Measurements from ENCODE around the gene SLC35D3. TPM values are rescaled to one million over a fixed set of nuclear protein-coding genes. Genes with fewer than 3 reads are reported as not detected.

Gene SLC35D3, protein sequence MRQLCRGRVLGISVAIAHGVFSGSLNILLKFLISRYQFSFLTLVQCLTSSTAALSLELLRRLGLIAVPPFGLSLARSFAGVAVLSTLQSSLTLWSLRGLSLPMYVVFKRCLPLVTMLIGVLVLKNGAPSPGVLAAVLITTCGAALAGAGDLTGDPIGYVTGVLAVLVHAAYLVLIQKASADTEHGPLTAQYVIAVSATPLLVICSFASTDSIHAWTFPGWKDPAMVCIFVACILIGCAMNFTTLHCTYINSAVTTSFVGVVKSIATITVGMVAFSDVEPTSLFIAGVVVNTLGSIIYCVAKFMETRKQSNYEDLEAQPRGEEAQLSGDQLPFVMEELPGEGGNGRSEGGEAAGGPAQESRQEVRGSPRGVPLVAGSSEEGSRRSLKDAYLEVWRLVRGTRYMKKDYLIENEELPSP
- total RNA-seq (2021; ENCODE audit: unreplicated experiment), result not detected
- not detected in 2 replicates for polyA plus RNA-seq (2012)
- Bru-seq, nascent RNA, result percentile 22 among the genes with signal in this experiment
- percentile 25 among the genes with signal in this experiment for BruChase-seq, experiment 1, labeled RNA remaining after a 6-hour chase
- percentile 23 among the genes with signal in this experiment for BruChase-seq, experiment 2, labeled RNA remaining after a 2-hour chase
- long read RNA-seq, result 0 reads

DNA sequence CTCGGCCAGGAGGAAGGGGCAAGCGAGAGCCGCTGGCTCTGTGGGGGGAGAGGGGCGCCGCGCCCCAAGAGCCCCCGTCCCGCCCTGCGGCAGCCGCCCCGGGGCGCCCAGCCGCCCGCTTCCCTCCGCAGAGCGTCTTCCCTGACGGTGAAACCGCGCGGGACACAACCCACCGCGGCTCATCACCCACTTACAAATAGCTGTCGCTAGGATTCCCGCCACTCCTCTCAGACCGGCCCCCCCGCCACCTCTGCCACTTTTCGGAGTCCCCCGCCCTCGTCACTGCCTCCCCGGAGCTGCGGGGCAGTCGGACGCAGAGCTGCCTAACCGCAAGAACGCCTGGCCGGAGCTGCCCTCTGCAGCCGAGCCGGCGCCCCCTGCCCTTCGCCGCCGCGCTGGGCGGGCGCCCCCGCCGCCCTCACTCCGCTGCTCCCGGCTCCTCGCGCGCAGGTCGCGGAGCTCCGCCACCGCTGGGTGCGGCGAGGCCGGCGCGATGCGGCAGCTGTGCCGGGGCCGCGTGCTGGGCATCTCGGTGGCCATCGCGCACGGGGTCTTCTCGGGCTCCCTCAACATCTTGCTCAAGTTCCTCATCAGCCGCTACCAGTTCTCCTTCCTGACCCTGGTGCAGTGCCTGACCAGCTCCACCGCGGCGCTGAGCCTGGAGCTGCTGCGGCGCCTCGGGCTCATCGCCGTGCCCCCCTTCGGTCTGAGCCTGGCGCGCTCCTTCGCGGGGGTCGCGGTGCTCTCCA, at the start of gene SLC35D3:
Gene SLC35D3, plus strand, starts transcription at position 366 of the 749 bp plus-strand sequence. Its CDS starts 128 bp downstream, at position 494.
- Histone ChIP-seq H3K27me3 (ENCODE audit: insufficient read depth, low read length) (no peaks in the 10 kb centered on the region), H2AFZ (ENCODE audit: low read depth, low read length, poor library complexity, severe bottlenecking) (no peak within 1 kb of the TSS), H3K4me3 (replicated peaks in 1 of 2; ENCODE audit: low read depth in 1 of 2, low read length in 2 of 2) (no peak within 1 kb of the TSS), H3K9ac (ENCODE audit: low read length) (no peak within 1 kb of the TSS), H3K27ac (ENCODE audit: low read depth, low read length) (no peak within 1 kb of the TSS), H3K4me1 (ENCODE audit: control insufficient read depth in 1 of 2, insufficient read depth in 2 of 2, low read length in 2 of 2) (no peaks in the 10 kb centered on the region), H3K9me3 (ENCODE audit: control insufficient read depth in 1 of 2, insufficient read depth in 1 of 2, low read depth in 1 of 2, low read length in 2 of 2) (no peaks in the 10 kb centered on the region), H3K4me2 (ENCODE audit: low read length) (no peak within 1 kb of the TSS), H3K79me2 (ENCODE audit: insufficient read depth, low read length) (no peaks in the 10 kb centered on the region), H4K20me1 (ENCODE audit: insufficient read depth) (no peaks in the 10 kb centered on the region), H3K36me3 (ENCODE audit: control insufficient read depth in 1 of 2, insufficient read depth in 2 of 2, low read length in 2 of 2) (no peaks in the 10 kb centered on the region), H3K9me2 (ENCODE audit: insufficient read depth) (no peaks in the 10 kb centered on the region)
- ATAC-seq (no peak), DNase-seq (ENCODE audit: low read depth, low spot score) (no peak)
- TF ChIP-seq SRF (IDR thresholded peaks at IDR 0.05; ENCODE audit: low read depth), result no peak
- TF ChIP-seq, protein P1, sequence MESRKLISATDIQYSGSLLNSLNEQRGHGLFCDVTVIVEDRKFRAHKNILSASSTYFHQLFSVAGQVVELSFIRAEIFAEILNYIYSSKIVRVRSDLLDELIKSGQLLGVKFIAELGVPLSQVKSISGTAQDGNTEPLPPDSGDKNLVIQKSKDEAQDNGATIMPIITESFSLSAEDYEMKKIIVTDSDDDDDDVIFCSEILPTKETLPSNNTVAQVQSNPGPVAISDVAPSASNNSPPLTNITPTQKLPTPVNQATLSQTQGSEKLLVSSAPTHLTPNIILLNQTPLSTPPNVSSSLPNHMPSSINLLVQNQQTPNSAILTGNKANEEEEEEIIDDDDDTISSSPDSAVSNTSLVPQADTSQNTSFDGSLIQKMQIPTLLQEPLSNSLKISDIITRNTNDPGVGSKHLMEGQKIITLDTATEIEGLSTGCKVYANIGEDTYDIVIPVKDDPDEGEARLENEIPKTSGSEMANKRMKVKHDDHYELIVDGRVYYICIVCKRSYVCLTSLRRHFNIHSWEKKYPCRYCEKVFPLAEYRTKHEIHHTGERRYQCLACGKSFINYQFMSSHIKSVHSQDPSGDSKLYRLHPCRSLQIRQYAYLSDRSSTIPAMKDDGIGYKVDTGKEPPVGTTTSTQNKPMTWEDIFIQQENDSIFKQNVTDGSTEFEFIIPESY (IDR thresholded peaks at IDR 0.05; ENCODE audit: extremely low read depth, insufficient replicate concordance, low read length), result no peak
- intact Hi-C loops (cut with micrococcal nuclease), result no loop called here
- no TSS peak for BruUV-seq (replicated peaks)
- POLR2A ChIA-PET, result no interaction called here
- CTCF ChIA-PET, result no interaction called here
- RAD21 ChIA-PET (ENCODE audit: low non-redundant PET in 1 of 2, low total read pairs in 2 of 2, uncharacterized antibody in 2 of 2, unreplicated experiment in 2 of 2), result no interaction called here

DNA sequence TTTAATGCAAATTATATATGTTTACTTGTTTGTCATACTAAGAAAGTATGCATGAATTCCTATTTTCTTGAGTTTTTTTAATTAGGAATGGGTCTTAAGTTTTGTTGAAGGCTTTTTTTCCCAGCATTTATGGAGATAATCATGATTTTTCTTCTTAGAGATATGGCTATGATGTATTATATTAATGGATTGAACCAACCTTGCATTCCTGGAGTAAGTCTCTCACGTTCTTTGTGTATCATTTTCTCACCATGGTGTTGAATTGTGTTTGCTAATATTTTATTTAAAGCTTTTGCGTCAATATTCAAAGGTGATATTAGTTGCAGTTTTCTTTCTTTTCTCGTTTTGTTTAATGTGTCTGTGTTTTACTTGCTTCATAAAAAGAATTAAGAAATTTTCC, 48.4 kb upstream of the SLC35D3 start:
- no TSS peak for BruUV-seq (replicated peaks)
- ChIA-PET POLR2A (no interaction called here), RAD21 (ENCODE audit: low non-redundant PET in 1 of 2, low total read pairs in 2 of 2, uncharacterized antibody in 2 of 2, unreplicated experiment in 2 of 2) (no interaction called here)
- TF ChIP-seq, protein P2, sequence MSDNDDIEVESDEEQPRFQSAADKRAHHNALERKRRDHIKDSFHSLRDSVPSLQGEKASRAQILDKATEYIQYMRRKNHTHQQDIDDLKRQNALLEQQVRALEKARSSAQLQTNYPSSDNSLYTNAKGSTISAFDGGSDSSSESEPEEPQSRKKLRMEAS (IDR thresholded peaks at IDR 0.05), result no peak
- TF ChIP-seq SIN3A (IDR thresholded peaks at IDR 0.05; ENCODE audit: low read depth), result no peak
- no peak for TF ChIP-seq POLR2A (IDR thresholded peaks at IDR 0.05; ENCODE audit: borderline replicate concordance, extremely low read depth, insufficient read depth, insufficient read length)
- no peak for TF ChIP-seq TCF7L2 (IDR thresholded peaks at IDR 0.05; ENCODE audit: borderline replicate concordance, extremely low read depth, insufficient read depth, insufficient read length)
- TF ChIP-seq, protein P3, sequence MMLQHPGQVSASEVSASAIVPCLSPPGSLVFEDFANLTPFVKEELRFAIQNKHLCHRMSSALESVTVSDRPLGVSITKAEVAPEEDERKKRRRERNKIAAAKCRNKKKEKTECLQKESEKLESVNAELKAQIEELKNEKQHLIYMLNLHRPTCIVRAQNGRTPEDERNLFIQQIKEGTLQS (IDR thresholded peaks at IDR 0.05), result no peak
- no peak for TF ChIP-seq SRF (IDR thresholded peaks at IDR 0.05; ENCODE audit: low read depth)
- no peak for TF ChIP-seq JUND (IDR thresholded peaks at IDR 0.05)
- no peak for TF ChIP-seq FOSL1 (IDR thresholded peaks at IDR 0.05; ENCODE audit: low read depth)
- no peak for TF ChIP-seq ZFX (IDR thresholded peaks at IDR 0.05)
- TF ChIP-seq, protein P4, sequence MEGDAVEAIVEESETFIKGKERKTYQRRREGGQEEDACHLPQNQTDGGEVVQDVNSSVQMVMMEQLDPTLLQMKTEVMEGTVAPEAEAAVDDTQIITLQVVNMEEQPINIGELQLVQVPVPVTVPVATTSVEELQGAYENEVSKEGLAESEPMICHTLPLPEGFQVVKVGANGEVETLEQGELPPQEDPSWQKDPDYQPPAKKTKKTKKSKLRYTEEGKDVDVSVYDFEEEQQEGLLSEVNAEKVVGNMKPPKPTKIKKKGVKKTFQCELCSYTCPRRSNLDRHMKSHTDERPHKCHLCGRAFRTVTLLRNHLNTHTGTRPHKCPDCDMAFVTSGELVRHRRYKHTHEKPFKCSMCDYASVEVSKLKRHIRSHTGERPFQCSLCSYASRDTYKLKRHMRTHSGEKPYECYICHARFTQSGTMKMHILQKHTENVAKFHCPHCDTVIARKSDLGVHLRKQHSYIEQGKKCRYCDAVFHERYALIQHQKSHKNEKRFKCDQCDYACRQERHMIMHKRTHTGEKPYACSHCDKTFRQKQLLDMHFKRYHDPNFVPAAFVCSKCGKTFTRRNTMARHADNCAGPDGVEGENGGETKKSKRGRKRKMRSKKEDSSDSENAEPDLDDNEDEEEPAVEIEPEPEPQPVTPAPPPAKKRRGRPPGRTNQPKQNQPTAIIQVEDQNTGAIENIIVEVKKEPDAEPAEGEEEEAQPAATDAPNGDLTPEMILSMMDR (IDR thresholded peaks at IDR 0.05 in 2 of 3, conservative IDR thresholded peaks at IDR 0.05 in 1 of 3; ENCODE audit: borderline replicate concordance in 1 of 3, insufficient read depth in 1 of 3, low read depth in 2 of 3, low read length in 2 of 3), result no peak
- TF ChIP-seq CEBPB (IDR thresholded peaks at IDR 0.05; ENCODE audit: low read depth), result no peak
- TF ChIP-seq EZH2phosphoT487 (IDR thresholded peaks at IDR 0.05; ENCODE audit: borderline replicate concordance), result no peak
- TF ChIP-seq CBX3 (IDR thresholded peaks at IDR 0.05; ENCODE audit: low read depth), result no peak

More for the DNA sequence above, 48.4 kb upstream of the SLC35D3 start:
- Histone ChIP-seq H3K9ac (ENCODE audit: low read length) (no peak overlapping the region), H3K79me2 (ENCODE audit: insufficient read depth, low read length) (no peaks in the 10 kb centered on the region), H2AFZ (ENCODE audit: low read depth, low read length, poor library complexity, severe bottlenecking) (no peak overlapping the region), H3K4me1 (ENCODE audit: control insufficient read depth in 1 of 2, insufficient read depth in 2 of 2, low read length in 2 of 2) (no peaks in the 10 kb centered on the region), H3K4me3 (replicated peaks in 1 of 2; ENCODE audit: low read depth in 1 of 2, low read length in 2 of 2) (no peak overlapping the region), H3K27me3 (ENCODE audit: insufficient read depth, low read length) (no peaks in the 10 kb centered on the region), H3K9me2 (ENCODE audit: insufficient read depth) (no peaks in the 10 kb centered on the region), H3K36me3 (ENCODE audit: control insufficient read depth in 1 of 2, insufficient read depth in 2 of 2, low read length in 2 of 2) (peaks cover 0 to 23% of the 10 kb centered on the region in 2 experiments; a peak in 2 of 4 replicates), H3K9me3 (ENCODE audit: control insufficient read depth in 1 of 2, insufficient read depth in 1 of 2, low read depth in 1 of 2, low read length in 2 of 2) (peaks cover 0 to 11% of the 10 kb centered on the region in 2 experiments; a peak in 1 of 4 replicates), H4K20me1 (ENCODE audit: insufficient read depth) (no peaks in the 10 kb centered on the region), H3K4me2 (ENCODE audit: low read length) (no peak overlapping the region), H3K27ac (ENCODE audit: low read depth, low read length) (no peak overlapping the region)
- DNase-seq (ENCODE audit: low read depth, low spot score) (peak; percentile 12), ATAC-seq (no peak)
- intact Hi-C loops (cut with micrococcal nuclease), result no loop called here
- CTCF ChIA-PET, result no interaction called here

Measured in HCT116 (cell line).